Upper lobe of right lung (tissue), 1 donor: Measurements from ENCODE around the gene KDM7A. TPM values are rescaled to one million over a fixed set of nuclear protein-coding genes. Genes with fewer than 3 reads are reported as not detected.
A peak's percentile ranks its signal among the peaks of the same experiment; 100 is the strongest.
"Not testable (repeated sequence)": the region's sequence is repeated elsewhere in the genome, so short reads cannot be mapped to it uniquely, and the experiment has no call there.

ENCODE experiments used
- ATAC-seq: fragments of 200-7000 bp; cut with Tn5 transposase; one replicate; pipeline ENCODE4 v1.9.1; 2020; ENCODE audit warnings: mild to moderate bottlenecking, moderate library complexity
- DNase-seq: peaks from one replicate; pipeline ENCODE4 v3.0.0-alpha.2; 2020
- H3K27ac ChIP-seq: fragments of 200-600 bp; one replicate; pipeline ENCODE4 v1.8.0; 2022
- H3K27me3 ChIP-seq: fragments of 200-600 bp; one replicate; pipeline ENCODE4 v1.8.0; 2022; ENCODE audit warnings: mild to moderate bottlenecking
- H3K36me3 ChIP-seq: fragments of 200-600 bp; one replicate; pipeline ENCODE4 v1.8.0; 2022
- H3K4me1 ChIP-seq: fragments of 200-600 bp; one replicate; pipeline ENCODE4 v1.8.0; 2022
- H3K4me3 ChIP-seq: fragments of 200-600 bp; one replicate; pipeline ENCODE4 v1.8.0; 2022; ENCODE audit warnings: mild to moderate bottlenecking
- H3K9me3 ChIP-seq: fragments of 200-600 bp; one replicate; pipeline ENCODE4 v1.8.0; 2022
- intact Hi-C: fragments of 100-400 bp; cut with DNase I; formaldehyde crosslinking; loops from one replicate; pipeline ENCODE4 v1.11.0; 2022
- total RNA-seq: library from RNA; stranded (reverse); fragmentation: NEBNext Ultra II Directional; extraction: Animal tissue kit (Norgen Biotek cat#: 25700); gene quantifications from one replicate; pipeline ENCODE4 v1.2.1, GENCODE V29; 2021
- TF ChIP-seq, protein P1 (sequence below): fragments of 200-600 bp; IDR thresholded peaks from one replicate; pipeline ENCODE4 v1.8.0; 2022; ENCODE audit warnings: antibody characterized with exemption
- donor health status: DM: no; HTN: yes; CAD: no; lungs with severe emphysema.

The KDM7A gene
- total RNA-seq, 1 donor from 2014 or later: 16.7 TPM

DNA sequence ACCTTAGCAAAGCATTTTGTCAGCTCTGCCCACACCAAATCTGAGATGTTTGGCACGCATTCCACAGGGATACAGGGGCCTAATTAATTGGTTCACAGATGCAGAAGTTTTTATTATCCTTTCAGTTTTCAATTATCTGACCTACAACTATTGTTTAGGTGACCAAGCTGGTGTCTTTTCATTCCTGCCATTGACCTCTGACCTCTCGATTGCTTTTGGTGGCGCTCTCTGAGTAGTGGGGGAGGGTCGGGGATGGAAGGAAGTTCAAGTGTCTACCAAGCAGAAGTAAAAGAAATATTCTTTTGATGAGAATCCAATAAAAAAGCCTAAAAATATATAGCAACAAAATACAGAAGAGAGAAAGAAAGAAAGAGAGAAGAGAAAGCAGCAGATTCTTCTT lies 28.8 kb upstream of the KDM7A start:
- no peak for DNase-seq
- no peaks in the 10 kb centered on the region for H3K4me1 ChIP-seq
- TF ChIP-seq, protein P1, sequence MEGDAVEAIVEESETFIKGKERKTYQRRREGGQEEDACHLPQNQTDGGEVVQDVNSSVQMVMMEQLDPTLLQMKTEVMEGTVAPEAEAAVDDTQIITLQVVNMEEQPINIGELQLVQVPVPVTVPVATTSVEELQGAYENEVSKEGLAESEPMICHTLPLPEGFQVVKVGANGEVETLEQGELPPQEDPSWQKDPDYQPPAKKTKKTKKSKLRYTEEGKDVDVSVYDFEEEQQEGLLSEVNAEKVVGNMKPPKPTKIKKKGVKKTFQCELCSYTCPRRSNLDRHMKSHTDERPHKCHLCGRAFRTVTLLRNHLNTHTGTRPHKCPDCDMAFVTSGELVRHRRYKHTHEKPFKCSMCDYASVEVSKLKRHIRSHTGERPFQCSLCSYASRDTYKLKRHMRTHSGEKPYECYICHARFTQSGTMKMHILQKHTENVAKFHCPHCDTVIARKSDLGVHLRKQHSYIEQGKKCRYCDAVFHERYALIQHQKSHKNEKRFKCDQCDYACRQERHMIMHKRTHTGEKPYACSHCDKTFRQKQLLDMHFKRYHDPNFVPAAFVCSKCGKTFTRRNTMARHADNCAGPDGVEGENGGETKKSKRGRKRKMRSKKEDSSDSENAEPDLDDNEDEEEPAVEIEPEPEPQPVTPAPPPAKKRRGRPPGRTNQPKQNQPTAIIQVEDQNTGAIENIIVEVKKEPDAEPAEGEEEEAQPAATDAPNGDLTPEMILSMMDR: no peak
- no peak for ATAC-seq
- no peak overlapping the region for H3K4me3 ChIP-seq
- H3K27ac ChIP-seq: no peak overlapping the region
- no peaks in the 10 kb centered on the region for H3K36me3 ChIP-seq
- no peaks in the 10 kb centered on the region for H3K27me3 ChIP-seq
- intact Hi-C loops: no loop called here
- no peaks in the 10 kb centered on the region for H3K9me3 ChIP-seq

DNA sequence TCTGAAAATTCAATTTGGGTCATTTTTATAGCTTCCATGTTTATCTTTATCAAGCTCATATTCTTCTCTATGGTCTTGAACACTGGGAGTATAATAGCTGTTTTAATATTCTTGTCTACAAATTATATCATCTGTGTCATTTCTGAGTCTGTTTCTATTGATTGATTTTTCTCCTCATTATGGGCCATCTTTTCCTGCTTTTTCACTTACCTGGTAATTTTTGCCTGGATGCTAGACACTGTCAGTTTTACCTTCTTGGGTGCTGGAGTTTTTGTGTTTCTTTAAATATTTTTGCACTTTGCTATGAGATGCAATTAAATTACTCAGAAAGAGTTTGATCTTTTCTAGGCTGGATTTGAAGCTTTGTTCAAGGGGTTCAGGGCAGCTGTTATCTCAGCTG lies 26.8 kb upstream of the KDM7A start:
- ATAC-seq (no peak), DNase-seq (no peak)
- no peaks in the 10 kb centered on the region for H3K4me1 ChIP-seq
- no peak overlapping the region for H3K4me3 ChIP-seq
- no peaks in the 10 kb centered on the region for H3K36me3 ChIP-seq
- TF ChIP-seq, protein P1: no peak
- H3K9me3 ChIP-seq: no peaks in the 10 kb centered on the region
- no peak overlapping the region for H3K27ac ChIP-seq
- no peaks in the 10 kb centered on the region for H3K27me3 ChIP-seq
- intact Hi-C loops: no loop called here

DNA sequence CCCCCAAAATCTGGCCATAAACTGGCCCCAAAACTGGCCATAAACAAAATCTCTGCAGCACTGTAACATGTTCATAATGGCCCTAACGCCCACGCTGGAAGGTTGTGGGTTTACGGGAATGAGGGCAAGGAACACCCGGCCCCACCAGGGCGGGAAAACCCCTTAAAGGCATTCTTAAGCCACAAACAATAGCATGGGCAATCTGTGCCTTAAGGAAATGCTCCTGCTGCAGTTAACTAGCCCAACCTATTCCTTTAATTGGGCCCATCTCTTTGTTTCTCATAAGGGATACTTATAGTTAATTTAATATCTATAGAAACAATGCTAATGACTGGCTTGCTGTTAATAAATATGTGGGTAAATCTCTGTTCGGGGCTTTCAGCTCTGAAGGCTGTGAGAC lies 26.2 kb upstream of the KDM7A start:
- H3K27me3 ChIP-seq, H3K27ac ChIP-seq, intact Hi-C loops, H3K36me3 ChIP-seq, H3K4me3 ChIP-seq, H3K4me1 ChIP-seq, ATAC-seq, H3K9me3 ChIP-seq, DNase-seq: not testable (repeated sequence)

DNA sequence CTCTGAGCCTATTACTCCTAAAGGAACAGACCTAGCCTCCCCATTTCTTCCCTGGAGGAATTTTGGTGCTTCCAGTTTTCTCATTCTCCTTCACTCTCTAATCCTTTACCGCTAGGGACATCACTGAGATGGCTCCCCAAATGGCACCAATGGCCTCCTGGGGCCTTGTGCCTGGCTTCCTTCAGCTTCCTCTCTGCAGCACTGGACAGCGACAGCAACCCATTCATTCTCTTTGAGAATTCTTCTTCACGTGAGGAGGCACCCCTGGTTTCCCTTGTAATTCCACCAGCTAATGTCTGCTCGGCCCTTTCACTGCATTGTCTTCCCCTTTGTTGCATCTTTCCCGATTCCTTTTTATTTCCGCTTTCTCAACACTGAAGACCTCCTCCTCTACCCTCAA lies 24.6 kb upstream of the KDM7A start:
- TF ChIP-seq, protein P1: no peak
- Histone ChIP-seq H3K27me3 (no peaks in the 10 kb centered on the region), H3K4me3 (no peak overlapping the region), H3K36me3 (no peaks in the 10 kb centered on the region), H3K9me3 (no peaks in the 10 kb centered on the region), H3K27ac (no peak overlapping the region), H3K4me1 (no peaks in the 10 kb centered on the region)
- ATAC-seq: no peak
- intact Hi-C loops: no loop called here
- DNase-seq: no peak

DNA sequence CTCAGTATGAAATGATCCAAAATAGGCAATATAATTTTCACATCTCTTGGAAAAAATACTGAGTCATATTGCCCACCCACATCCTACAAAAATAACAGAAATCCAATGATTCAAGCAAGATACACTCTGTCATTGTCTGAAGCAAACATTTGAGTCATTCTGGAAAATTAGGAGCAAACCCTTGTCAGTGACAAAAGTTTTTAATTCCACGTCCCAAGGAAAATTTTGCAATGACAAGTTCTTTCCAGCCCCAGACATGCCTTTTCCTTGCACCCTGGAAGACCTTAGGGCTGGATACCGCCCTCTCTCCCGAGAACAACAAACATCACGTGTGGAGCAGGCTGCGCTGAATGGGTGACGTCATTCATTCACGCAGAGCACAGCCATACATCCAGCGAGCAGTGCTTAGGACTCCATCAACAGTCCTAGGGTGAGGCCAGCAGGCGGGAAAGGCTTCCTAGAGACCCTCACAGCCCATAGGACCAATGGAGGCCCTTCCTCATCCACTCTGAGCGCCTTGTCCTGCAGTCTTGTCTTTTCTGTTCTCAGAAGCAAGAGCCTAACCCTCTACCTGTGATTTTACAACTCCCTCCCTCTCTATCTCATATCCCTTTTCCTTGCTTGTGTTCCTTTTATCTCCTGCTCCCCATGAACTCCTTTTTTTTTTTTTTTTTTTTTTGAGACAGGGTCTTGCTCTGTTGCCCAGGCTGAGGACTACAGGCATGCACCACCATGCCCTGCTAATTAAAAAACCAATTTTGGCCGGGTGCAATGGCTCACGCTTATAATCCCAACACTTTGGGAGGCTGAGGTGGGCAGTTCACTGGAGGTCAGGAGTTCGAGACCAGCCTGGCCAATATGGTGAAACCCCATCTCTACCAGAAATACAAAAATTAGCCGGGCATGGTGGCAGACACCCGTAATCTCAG lies 23.5 kb upstream of the KDM7A start:
- no peaks in the 10 kb centered on the region for H3K27me3 ChIP-seq
- no peaks in the 10 kb centered on the region for H3K9me3 ChIP-seq
- no peaks in the 10 kb centered on the region for H3K4me1 ChIP-seq
- ATAC-seq (peak; percentile 81), DNase-seq (no peak)
- no peak overlapping the region for H3K27ac ChIP-seq
- TF ChIP-seq, protein P1: no peak
- no peak overlapping the region for H3K4me3 ChIP-seq
- intact Hi-C loops: no loop called here
- H3K36me3 ChIP-seq: no peaks in the 10 kb centered on the region

DNA sequence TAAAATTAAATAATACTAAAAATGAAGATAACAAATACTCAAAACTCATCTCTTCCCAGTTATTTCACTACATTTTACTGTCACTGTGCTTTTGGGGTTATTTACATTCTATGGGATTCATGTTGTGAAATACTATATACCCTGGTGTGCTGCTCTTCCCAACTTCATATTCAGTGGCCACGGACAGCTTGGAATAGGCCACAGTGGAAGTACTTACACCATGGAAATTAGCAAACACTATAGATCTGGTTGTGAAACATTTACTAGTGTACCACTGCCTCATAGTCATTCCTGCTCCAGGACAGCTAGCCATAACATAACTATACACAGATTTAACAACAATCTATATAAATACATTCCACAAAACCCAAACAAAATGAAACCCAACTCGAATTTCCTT lies 21.2 kb upstream of the KDM7A start:
- H3K9me3 ChIP-seq: no peaks in the 10 kb centered on the region
- H3K4me1 ChIP-seq: no peaks in the 10 kb centered on the region
- ATAC-seq: no peak
- H3K27me3 ChIP-seq: no peaks in the 10 kb centered on the region
- H3K27ac ChIP-seq: no peak overlapping the region
- H3K4me3 ChIP-seq: no peak overlapping the region
- intact Hi-C loops: no loop called here
- no peaks in the 10 kb centered on the region for H3K36me3 ChIP-seq
- TF ChIP-seq, protein P1: no peak
- no peak for DNase-seq
